Activated CD4-positive, alpha-beta T cell treated with anti-CD3 and anti-CD28 coated beads, Interleukin-2, amount 50 U/mL, for 24 hours (primary cell): ENCODE data around the gene VEPH1.

Experiments
- DNase-seq, 2 donors: peaks; one replicate each; pipeline ENCODE4 v3.0.0-alpha.2; 2020; ENCODE audit warnings: low read depth in 1 of 2, low spot score in 1 of 2

VEPH1 gene

DNA sequence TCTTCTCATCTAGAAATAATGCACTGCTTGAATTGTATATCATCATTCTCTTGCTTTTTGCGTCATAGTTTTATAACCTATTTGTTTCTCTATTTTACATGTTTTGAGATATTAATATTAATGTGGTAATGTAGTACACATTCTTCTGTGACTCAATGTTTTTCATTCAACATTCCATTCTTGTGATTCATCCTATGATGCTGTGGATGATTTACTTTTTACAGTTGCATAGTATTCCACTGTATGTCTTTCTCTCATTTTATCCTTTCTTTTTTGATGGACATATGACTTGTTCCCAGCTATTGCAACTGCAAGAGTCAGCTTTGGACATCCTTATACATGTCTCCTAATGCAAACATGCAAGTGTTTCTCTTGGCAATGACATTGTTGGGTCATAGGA lies 20.6 kb upstream of the VEPH1 start:
- no peak for DNase-seq

DNA sequence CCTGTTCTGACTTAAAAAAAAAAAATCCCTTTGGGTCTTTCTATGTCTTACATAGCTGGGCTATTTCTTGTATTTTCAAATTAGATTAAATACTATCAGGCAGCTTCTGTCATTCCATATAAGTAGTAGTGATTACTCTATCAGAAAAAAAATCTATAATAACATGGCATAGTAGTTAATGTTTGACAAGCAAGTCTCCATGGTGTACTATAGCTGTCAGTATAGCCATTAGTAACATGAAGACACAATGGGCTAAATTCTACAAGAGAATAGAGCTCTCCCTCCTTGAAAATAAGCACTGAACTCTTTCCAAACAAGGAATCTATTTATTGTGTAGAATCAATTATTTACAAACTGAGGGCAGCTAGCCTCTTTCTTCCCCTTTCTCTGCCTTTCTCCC lies 19.4 kb upstream of the VEPH1 start:
- no peak for DNase-seq

- no peak for DNase-seq
Observed at GRCh38 chr3:157520485-157521150, 17.4 kb upstream of the VEPH1 start.

- no peak for DNase-seq
Observed at GRCh38 chr3:157518881-157519280, 15.7 kb upstream of the VEPH1 start.

DNA sequence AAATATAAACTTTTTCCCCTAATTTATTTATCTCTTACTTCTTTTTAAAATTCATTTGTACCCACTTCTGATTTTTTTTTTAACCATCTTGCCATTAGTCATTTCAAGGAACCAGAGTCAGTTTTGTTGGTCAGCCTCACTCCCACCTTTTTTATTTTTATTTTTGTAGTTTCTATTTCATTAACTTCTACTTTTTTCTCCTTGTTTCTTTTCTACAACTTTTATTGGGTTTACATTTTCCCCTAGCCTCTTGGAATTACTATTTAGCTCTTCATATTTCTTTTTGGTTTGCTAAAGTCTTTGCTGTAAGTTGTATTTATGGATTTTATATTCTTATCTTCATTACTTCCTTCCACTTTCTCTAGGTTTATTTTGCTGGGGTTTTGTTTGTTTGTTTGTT lies 13.7 kb upstream of the VEPH1 start:
- DNase-seq = no peak

DNA sequence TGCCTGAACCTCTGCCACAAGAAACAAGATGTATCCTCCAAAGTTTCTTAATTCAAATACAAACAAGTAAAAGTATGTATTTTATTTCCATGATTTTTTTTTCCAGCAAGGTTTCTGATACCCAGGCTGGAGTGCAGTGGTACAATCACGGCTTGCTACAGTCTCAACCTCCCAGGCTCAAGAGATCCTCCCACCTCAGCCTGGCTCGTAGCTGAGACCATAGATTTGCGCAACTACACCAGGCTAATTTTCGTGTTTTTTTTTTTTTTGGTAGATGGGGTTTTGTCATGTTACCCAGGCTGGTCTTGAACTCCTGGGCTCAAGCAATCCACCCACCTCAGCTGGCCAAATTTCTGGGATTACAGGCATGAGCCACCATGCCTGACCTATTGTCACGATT lies 12.2 kb upstream of the VEPH1 start:
- no peak for DNase-seq

GRCh38 chr3:157514371-157514895 lies 11.2 kb upstream of the VEPH1 start:
- no peak for DNase-seq

GRCh38 chr3:157513585-157513984 lies 10.4 kb upstream of the VEPH1 start:
- DNase-seq = no peak

- no peak for DNase-seq
Observed at GRCh38 chr3:157512534-157512933, 9.3 kb upstream of the VEPH1 start.

DNA sequence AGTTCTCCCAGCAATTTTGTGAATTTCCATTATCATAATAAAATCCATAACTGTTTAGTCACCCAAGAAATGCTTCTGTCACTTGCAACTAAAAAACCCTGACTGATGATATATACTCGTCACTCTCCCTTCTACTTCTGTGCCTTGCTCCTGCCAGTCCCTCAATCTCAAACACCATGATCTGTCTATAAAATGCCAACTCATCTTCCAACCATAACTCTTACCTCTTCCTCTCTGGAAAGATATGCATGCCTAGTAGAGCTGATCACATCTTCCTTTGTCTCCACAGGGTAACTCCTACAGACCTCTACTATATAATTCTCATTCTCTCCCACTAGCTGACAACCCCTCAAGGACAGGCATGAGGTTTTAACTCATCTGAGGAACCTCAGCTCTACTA lies 5.2 kb upstream of the VEPH1 start:
- no peak for DNase-seq

- DNase-seq = no peak
Observed at GRCh38 chr3:157501863-157502262, 1.4 kb downstream of the VEPH1 start.

DNA sequence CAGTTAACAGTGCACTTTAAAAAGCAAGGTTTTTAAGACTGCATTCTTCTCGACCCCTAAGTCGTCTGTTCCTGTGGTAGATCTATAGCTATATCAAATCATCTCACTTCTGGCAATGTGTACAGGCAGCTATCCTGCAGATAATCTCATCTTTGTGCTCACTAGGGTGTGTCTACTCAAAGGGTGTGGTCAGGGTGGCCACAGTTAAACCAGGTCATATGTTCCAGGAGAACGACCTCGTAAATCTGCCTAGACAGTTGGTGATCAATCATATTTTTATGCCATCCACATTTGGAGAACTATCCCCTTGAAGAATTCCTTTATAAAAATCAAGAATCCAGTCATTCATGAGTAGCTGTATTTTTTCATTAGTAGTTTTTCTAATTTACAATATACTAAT lies 3.0 kb downstream of the VEPH1 start:
- no peak for DNase-seq

- no peak for DNase-seq
Observed at GRCh38 chr3:157499342-157499963, 3.8 kb downstream of the VEPH1 start.

GRCh38 chr3:157498371-157498770 lies 4.8 kb downstream of the VEPH1 start:
- no peak for DNase-seq

GRCh38 chr3:157495846-157496245 lies 7.4 kb downstream of the VEPH1 start:
- no peak for DNase-seq

DNA sequence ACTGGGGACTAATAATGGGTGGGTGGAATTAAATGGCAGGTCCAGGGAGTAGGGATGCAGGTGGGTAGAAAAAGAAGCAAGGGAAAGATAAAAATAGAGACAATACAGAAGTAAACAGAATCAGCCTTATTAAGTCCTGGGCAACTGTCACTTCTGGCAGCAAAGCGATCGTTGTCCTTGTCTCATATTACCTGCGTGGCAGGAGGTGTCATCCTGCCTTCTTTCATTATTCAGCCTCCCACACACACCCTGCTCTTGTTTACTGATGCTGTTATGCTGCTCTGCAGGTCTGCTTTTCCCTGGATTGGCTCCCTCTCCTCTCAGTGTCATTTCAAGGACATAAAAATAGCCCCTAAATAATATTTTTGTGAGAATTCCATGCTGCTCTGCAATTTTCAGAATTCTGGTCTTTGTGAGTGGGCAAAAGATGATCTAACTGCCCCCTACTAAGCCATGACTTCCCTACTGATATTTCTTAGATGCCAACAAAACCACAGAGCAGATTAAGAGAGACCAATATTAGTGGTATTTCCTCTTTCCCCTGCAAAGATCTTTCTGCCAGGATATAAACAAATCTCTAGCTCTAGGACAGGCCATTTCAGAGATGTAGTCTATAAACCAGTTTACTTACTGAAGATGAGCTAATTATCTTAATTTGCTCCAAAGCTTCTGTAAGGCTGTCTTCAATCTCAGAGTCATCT lies 8.5 kb downstream of the VEPH1 start:
- no peak for DNase-seq

GRCh38 chr3:157493627-157494550 lies 9.3 kb downstream of the VEPH1 start:
- no peak for DNase-seq

DNA sequence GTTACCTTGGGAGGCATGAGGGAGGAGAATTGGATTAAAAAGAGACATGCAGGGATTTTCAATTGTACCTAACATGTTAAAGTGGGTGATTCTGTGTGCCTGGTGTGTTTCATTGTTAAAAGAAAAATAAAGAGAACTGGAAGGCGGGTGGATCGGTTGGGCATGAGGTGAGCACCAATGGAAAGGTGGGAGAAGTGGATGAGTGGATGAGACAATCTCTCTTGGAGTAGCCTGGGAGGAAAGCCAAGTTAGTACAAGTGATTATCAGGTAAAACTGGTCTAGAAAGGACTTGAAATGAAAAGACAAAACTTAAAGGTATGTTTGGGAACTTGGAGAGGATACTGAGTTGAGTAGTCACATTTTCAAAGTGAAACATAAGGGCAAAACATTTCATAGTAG lies 12.1 kb downstream of the VEPH1 start:
- DNase-seq = no peak

GRCh38 chr3:157488144-157488543 lies 15.1 kb downstream of the VEPH1 start:
- DNase-seq = no peak

GRCh38 chr3:157487339-157487738 lies 15.9 kb downstream of the VEPH1 start:
- DNase-seq = no peak
